Urinary bladder (tissue), 4 donors: ENCODE data around the gene TAOK2. TPM values are rescaled to one million over a fixed set of nuclear protein-coding genes. Genes with fewer than 3 reads are reported as not detected.
"Not testable (repeated sequence)": the region's sequence is repeated elsewhere in the genome, so short reads cannot be mapped to it uniquely, and the experiment has no call there.

Experiments
- DNase-seq: peaks from one replicate; pipeline ENCODE4 v3.0.0-alpha.2; 2015; ENCODE audit errors: extremely low spot score
- H3K27ac ChIP-seq: one replicate; pipeline ENCODE4 v1.5.1; 2013; ENCODE audit warnings: low read depth, mild to moderate bottlenecking, moderate library complexity
- H3K36me3 ChIP-seq: one replicate; pipeline ENCODE4 v1.6.1; 2013; ENCODE audit warnings: mild to moderate bottlenecking, moderate library complexity; ENCODE audit not compliant: insufficient read depth
- H3K4me1 ChIP-seq: one replicate; pipeline ENCODE4 v1.6.1; 2013; ENCODE audit warnings: mild to moderate bottlenecking, moderate library complexity; ENCODE audit not compliant: insufficient read depth
- H3K4me3 ChIP-seq: one replicate; pipeline ENCODE4 v1.5.1; 2013; ENCODE audit warnings: low read depth, low read length
- WGBS: extraction: QIAGEN DNeasy Blood & Tissue Kit; methylation state at CpG from one replicate; pipeline ENCODE4 v1.1.7; 2013; 5-methylcytosine and 5-hydroxymethylcytosine counted together
- polyA plus RNA-seq: library from polyadenylated mRNA; stranded (reverse); fragments of 200-250 nt; gene quantifications from one replicate; pipeline ENCODE4 v1.2.3, GENCODE V29; 2013
- total RNA-seq: library from RNA; depleted of rRNA; stranded (reverse); fragments of >200 nt; gene quantifications from one replicate; pipeline ENCODE4 v1.2.3, GENCODE V29; 2014
- donor health status: healthy with polysubstance abuse.
- donor health status: healthy.

TAOK2 gene
- total and polyA plus RNA-seq, 2 donors, result 35.6 to 37.9 TPM

DNA sequence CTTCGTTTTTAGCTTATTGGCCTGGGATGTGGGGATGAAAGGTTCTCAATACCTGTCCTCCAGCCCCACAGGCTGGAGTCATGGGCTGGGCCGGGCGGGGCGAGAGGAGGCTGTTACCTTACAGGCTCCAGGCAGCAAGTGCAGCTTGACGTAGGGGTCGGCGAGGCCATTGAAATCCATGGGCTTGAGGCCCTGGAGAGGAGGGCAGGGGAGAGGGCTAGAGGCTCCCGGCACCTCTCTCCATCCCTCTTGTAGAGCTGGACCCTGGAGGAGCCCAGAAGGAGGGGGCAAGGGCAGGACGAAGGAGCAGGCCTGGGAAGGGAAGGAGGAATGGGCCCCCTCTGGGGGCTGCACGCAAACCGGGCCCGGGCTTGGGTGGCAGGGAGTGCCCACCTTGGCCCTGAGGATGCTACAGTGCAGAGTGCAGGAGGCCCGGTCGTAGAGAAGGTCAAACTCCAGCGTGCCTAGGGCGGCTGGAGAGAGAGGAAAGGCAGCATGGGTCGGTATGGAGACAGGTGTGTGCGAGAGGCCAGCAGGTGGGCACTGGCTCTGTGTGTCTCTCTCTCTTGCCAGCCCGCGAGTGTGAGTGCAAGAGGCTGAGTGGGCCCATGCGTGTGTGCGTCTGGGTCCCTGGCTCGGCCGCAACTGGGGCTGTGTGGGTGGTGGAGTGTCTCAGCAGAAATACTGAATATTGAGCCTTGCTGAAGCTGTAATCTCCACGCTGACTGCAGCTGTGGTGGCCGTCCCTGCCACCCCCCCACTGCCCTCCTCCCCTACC is 35.6 kb downstream of the TAOK2 start:
- Histone ChIP-seq H3K36me3 (no peaks in the 10 kb centered on the region), H3K4me1 (no peaks in the 10 kb centered on the region), H3K4me3 (no peak overlapping the region), H3K27ac (no peak overlapping the region)
- 51% methylated on average over 26 of the region's 26 CpGs for WGBS
- no peak for DNase-seq

DNA sequence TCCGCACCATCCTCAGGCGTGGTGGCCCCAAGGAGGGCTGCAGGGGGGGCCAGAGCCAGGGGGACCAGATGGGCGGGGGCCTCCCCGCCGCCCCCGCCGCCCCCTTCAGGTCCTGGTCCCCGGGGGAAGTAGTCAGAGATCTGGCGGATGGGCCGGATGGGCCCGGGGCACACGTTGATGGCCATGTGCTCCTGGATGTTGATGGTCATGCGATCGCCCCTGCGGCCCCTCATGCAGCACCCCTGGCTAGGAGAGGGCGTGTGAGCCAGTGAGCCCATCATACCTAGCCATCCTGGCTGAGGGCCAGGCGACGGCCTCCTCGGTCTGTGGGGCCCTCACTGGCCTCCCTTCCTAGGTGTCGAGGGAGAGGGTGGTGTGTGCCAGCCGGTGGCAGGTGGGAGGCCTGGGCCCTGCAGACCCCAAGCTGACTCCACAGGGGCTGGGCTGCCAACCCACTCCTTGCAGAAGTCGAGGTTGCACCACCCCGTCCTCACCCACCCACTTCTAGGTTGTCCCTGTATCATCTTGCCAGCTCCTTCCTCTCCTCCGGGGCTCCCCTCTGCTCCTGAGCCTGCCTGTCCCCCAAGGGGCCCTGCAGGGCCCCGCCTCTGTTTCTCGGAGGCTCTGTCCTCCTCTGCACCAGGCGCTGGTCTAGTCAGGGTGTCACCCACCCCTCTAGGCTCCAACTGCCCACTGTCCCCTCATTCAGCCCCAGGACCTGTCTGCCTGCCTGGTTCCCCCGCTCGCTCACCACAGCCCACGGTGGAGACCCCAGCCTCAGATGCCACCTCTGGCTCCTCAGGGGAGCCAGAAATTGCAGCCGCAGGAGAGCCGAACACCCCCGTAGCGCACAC is 36.5 kb downstream of the TAOK2 start:
- no peaks in the 10 kb centered on the region for H3K36me3 ChIP-seq
- no peak overlapping the region for H3K27ac ChIP-seq
- H3K4me1 ChIP-seq, result no peaks in the 10 kb centered on the region
- no peak for DNase-seq
- H3K4me3 ChIP-seq, result peak overlapping the region; percentile 43
- 18% methylated on average over 34 of the region's 34 CpGs for WGBS

DNA sequence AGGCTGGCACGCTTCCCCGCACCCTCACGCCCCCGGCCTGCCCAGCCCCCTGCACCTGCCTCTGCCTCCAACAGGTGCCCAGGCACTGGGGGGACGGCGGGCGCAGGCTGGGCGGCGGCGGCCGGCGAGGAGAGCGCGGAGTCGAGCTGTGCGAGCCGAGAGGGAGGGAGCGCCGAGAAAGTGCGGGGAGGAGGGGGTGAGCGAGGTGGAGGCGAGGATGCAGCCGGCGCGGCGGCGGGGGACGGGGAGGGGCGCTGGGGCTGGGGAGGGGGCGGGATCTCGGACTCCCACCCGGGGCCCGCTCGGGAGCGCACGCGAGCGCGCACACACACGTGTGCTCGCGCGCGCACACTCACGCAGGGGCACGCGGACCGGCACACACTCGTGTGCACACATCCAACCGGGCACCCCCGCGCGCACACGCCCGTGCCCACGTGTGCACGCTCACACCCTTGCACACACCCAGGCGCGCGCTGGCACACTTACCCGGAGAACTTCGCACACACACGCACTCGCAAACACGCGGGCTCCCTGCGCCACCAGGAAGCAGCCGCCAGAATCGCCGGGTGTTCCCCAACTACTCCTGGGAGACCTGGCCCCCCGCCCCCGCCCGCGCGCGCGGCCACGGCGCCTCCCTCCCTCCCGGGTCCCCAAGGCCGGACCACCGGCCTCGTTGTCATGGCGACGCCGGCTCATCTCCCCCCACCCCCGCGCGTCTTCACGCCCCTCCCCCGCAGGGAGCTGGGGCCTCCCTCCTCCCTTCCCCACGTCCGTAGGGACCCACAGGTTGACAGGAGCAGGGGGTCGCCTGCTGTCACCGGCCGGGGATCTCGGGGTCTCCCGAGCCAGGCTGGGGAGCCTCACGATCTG is 37.4 kb downstream of the TAOK2 start, which contains the start of gene DOC2A:
Gene DOC2A (minus strand): TSS at position 184 of the 870 bp plus-strand sequence. CDS start 805 bp downstream, outside the sequence.
- under 1% methylated on average over 94 of the region's 99 CpGs for WGBS
- no peak within 1 kb of the TSS for H3K27ac ChIP-seq
- no peaks in the 10 kb centered on the region for H3K4me1 ChIP-seq
- peak within 1 kb of the TSS; percentile 43 for H3K4me3 ChIP-seq
- H3K36me3 ChIP-seq, result no peaks in the 10 kb centered on the region
- DNase-seq, result no peak

DNA sequence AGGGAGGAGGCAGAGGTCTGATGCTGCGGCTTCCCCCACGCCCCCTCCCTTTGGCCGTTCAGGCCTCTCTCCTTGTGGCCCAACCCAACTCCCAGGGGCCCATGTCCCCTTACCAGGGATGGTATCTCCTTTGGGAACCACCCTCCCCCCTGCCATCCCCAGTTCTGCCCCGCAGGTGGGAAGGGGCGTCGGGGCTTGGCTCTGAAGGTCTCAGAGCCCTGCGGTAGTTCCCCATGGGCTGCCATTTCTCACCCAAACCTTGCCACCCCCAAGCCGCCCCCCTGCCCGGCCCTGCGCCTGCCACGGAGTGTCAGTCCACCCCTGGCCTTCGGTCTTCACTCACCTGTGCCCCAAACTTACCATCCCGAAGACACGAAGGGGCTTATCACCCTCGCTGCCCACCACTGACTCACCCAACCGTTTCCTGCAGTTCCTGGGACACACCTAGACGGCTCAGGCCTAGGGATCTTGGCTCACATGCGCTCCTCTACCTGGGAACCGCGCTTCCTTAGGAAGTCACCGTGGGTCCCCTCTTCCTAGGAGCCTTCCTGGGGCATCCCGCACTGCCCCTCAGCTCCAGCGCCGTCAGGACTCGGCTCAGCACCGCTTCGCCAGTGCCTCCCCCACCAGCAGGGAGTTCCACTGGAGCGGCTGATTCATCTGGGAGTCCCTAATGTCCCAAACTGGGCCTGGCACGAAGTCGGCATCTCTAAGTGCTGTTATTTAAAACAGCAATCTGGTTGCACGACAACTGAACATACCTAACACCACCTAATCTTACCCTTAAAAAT is 38.2 kb downstream of the TAOK2 start:
- DNase-seq, result no peak
- Histone ChIP-seq H3K4me3 (no peak overlapping the region), H3K27ac (no peak overlapping the region), H3K4me1 (no peaks in the 10 kb centered on the region), H3K36me3 (no peaks in the 10 kb centered on the region)
- WGBS, result 16% methylated on average over 31 of the region's 31 CpGs

DNA sequence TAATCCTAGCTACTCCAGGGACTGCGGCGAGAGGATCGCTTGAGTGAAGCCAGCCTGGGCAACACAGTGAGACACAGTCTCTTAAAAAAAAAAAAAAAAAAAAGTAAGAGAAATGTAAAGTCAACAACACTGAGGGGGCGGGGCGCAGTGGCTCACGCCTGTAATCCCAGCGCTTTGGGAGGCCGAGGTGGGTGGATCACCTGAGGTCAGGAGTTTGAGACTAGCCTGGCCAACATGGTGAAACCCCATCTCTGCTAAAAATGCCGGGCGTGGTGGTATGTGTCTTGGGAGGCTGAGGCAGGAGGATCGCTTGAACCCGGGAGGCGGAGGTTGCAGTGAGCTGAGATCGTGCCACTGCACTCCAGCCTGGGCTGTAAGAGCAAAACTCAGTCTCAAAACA is 38.9 kb downstream of the TAOK2 start:
- H3K4me3 ChIP-seq, DNase-seq, H3K27ac ChIP-seq, H3K36me3 ChIP-seq, H3K4me1 ChIP-seq: not testable (repeated sequence)
- WGBS, result 76% methylated on average over 14 of the region's 14 CpGs

DNA sequence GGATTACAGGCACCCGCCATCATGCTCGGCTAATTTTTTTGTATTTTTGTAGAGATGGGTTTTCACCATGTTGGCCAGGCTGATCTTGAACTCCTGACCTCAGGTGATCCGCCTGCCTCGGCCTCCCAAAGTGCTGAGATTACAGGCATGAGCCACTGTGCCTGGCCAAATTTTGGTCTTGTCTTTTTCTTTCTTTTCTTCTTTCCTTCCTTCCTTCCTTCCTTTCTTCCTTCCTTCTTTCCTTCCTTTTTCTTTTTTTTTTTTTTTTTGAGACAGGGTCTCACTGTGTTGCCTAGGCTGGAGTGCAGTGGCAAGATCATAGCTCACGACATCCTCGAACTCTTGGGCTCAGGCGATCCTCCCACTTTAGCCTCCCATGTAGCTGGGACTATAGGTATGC is 41.8 kb downstream of the TAOK2 start:
- not testable (repeated sequence) for H3K4me1 ChIP-seq, H3K4me3 ChIP-seq, DNase-seq, H3K27ac ChIP-seq, H3K36me3 ChIP-seq
- 91% methylated on average over 7 of the region's 7 CpGs for WGBS

DNA sequence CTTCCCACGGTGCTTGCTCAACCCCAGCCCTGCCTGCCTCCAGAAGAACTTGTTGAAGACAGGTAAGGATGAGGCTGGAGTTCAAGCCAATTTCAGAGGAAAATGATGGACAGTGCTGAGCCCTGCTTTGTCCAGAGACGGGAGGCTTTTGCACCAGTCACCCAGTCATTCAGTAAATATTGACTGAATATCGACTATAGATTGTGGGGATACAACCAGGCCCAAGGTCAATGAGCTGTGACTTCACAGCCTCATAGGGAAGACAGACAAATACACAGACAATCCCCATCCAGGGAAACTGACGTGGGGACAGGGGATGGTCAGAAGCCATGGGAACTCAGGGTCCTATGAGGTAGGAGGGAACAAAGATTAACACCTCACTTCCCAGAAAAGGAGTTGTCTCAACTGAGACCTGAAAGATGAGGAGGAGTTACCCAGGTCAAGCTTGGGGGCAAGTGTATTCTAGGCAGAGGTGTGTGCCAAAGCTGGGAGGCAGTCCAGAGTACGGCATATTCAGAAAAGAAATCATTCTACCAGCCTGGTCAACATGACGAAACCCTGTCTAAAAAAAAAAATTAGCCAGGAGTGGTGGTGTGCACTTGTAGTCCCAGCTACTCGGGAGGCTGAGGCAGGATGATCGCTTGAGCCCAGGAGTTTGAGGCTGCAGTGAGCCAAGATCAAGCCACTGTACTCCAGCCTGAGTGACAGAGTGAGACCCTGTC is 43.0 kb downstream of the TAOK2 start:
- no peaks in the 10 kb centered on the region for H3K36me3 ChIP-seq
- no peaks in the 10 kb centered on the region for H3K4me1 ChIP-seq
- 70% methylated on average over 8 of the region's 8 CpGs for WGBS
- H3K27ac ChIP-seq, result no peak overlapping the region
- DNase-seq, result no peak
- H3K4me3 ChIP-seq, result no peak overlapping the region

DNA sequence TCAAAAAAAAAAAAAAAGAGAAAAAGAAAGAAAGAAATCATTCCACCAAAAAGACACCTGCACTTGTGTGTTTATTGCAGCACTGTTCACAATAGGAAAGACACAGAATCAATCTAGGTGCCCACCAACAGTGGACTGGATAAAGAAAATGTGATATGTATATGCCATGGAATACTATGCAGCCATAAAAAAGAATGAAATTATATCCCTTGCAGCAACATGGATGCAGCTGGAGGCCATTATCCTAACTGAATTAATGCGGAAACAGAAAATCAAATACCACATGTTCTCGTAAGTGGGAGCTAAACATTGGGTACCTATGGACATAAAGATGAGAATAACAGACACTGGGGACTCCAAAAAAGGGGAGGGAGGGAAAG is 43.6 kb downstream of the TAOK2 start:
- 95% methylated on average over 2 of the region's 2 CpGs for WGBS
- no peak overlapping the region for H3K27ac ChIP-seq
- no peaks in the 10 kb centered on the region for H3K36me3 ChIP-seq
- no peak overlapping the region for H3K4me3 ChIP-seq
- DNase-seq, result no peak
- no peaks in the 10 kb centered on the region for H3K4me1 ChIP-seq

DNA sequence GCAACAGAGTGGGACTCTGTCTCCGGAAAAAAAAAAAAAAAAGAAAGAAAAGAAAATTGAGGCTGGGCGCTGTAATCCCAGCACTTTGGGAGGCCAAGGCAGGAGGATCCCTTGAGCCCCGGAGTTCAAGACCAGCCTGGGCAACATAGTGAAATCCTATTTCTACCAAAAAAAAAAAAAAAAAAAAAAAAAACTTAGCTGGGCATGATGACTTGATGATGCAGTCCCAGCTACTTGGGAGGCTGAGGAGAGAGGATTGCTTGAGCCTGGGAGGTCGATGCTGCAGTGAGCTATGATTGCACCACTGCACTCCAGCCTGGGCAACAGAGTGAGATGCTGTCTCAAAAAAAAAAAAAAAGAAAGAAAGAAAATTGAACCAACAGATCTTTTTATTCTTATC is 44.3 kb downstream of the TAOK2 start:
- H3K36me3 ChIP-seq, H3K27ac ChIP-seq, H3K4me1 ChIP-seq, H3K4me3 ChIP-seq, DNase-seq: not testable (repeated sequence)
- 90% methylated on average over 4 of the region's 4 CpGs for WGBS

DNA sequence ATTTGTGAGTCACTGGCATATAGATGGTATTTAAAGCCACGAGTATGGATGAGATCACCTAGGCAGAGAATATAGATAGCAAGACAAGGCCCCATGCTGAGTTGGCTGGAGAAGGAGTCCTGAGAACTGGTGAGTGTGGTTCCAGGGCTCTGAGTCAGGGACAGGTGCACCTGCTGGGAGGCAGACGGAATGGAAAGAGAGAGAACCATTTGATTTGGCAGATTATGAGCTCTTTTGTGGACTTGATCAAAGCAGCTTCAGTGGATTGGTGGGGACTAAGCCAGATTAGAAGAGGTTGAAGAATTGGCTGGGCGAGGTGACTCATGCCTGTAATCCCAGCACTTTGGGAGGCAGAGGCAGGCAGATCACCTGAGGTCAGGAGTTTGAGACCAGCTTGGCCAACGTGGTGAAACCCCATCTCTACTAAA is 45.1 kb downstream of the TAOK2 start:
- Histone ChIP-seq H3K36me3 (no peaks in the 10 kb centered on the region), H3K4me3 (no peak overlapping the region), H3K4me1 (no peaks in the 10 kb centered on the region), H3K27ac (no peak overlapping the region)
- WGBS, result 65% methylated on average over 4 of the region's 4 CpGs
- DNase-seq, result no peak

DNA sequence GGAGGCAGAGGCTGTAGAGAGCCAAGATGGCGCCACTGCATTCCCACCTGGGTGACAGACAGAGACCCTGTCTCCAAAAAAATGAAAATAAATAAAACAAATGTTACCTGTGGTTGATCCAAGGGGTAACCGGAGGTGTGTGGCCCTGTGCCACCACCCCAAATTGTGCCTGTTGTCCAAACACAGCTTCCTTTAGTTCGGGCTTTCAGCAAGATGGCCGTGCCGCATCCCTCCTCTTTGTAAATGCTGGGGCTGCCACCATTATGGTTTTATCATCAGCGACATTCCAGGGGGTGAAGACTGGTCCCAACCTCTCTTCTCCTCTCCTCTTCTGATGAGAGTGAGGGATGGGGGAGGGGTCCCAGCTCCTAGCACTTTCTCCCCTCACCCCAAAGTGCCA is 49.2 kb downstream of the TAOK2 start, which contains the start of gene C16orf92:
Gene C16orf92 (plus strand): TSS at position 312 of the 400 bp plus-strand sequence. CDS start 143 bp downstream, outside the sequence.
- no peak within 1 kb of the TSS for H3K4me3 ChIP-seq

DNA sequence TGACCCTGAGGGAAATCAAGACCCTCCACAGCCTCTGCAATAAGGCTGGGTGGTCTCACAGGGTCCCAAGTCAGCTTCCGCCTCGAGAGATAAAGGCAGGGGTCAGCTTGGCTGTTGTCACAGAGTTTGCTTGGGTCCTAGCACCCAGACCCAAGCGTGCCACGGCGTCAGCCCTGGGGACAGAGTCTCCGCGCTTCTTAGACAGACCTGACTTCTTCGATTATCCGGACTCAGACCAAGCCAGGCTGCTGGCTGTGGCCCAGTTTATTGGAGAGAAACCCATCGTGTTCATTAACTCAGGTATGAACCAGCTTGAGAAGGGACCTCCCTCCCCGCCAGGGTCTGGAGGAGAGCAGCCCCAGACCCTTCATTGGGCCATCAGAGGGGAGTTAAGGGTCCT is 49.9 kb downstream of the TAOK2 start:
- no peaks in the 10 kb centered on the region for H3K4me1 ChIP-seq
- H3K36me3 ChIP-seq, result no peaks in the 10 kb centered on the region
- DNase-seq, result no peak
- no peak overlapping the region for H3K4me3 ChIP-seq
- 80% methylated on average over 11 of the region's 11 CpGs for WGBS
- no peak overlapping the region for H3K27ac ChIP-seq

More for the DNA sequence above, 49.2 kb downstream of the TAOK2 start, which contains the start of gene C16orf92:
- DNase-seq, result no peak
- Histone ChIP-seq H3K4me1 (no peaks in the 10 kb centered on the region), H3K36me3 (no peaks in the 10 kb centered on the region), H3K27ac (no peak within 1 kb of the TSS)
- 85% methylated on average over 6 of the region's 6 CpGs for WGBS
